Caco-2 (cell line): ENCODE results near the gene IGF2BP3. TPM values are rescaled to one million over a fixed set of nuclear protein-coding genes. Genes with fewer than 3 reads are reported as not detected.

ENCODE experiments used
- BruUV-seq: library from RNA; stranded (reverse); fragments of 400-500 nt; replicated peaks from 2 replicates; lab custom pipeline; 2021; lab: Mats Ljungman, UMichigan
- CTCF ChIA-PET: fragments of 300-600 bp; sonication (Branson Sonifier 250); formaldehyde crosslinking; loops from one replicate; lab custom pipeline; 2022; ENCODE audit warnings: antibody characterized with exemption; lab: Charles Lee
- POLR2A ChIA-PET: fragments of 300-600 bp; sonication (Branson Sonifier 250); formaldehyde crosslinking; loops from one replicate; lab custom pipeline; 2022; ENCODE audit warnings: antibody characterized with exemption; lab: Charles Lee
- DNase-seq, 2 experiments: peaks; one replicate each; pipeline versions ENCODE4 v3.0.0 to v3.0.0-alpha.2; 2020 to 2022
- H3K27me3 ChIP-seq: replicated peaks from 2 replicates; pipeline ENCODE4 v1.6.0; 2011; ENCODE audit warnings: low read length; ENCODE audit not compliant: control insufficient read depth, insufficient read depth
- H3K36me3 ChIP-seq: 2 replicates; pipeline ENCODE4 v1.5.1; 2011; ENCODE audit warnings: low read length; ENCODE audit not compliant: control insufficient read depth, insufficient read depth
- H3K4me1 ChIP-seq: fragments of 250-450 bp; sonication (Bioruptor Pico); 2 replicates; pipeline ENCODE4 v1.5.1; 2020; ENCODE audit warnings: mild to moderate bottlenecking
- H3K4me3 ChIP-seq: 2 replicates; pipeline ENCODE4 v1.5.1; 2011; ENCODE audit warnings: low read depth, mild to moderate bottlenecking, control low read depth, low read length
- H3K9me3 ChIP-seq: fragments of 250-450 bp; sonication (Bioruptor Pico); 2 replicates; pipeline ENCODE4 v1.5.1; 2020; ENCODE audit warnings: mild to moderate bottlenecking, moderate library complexity
- H3K27ac Mint-ChIP-seq: one replicate; pipeline ENCODE4 v1.8.0; 2022; ENCODE audit warnings: mixed read lengths; ENCODE audit not compliant: unreplicated experiment
- H3K27me3 Mint-ChIP-seq: one replicate; pipeline ENCODE4 v1.8.0; 2022; ENCODE audit warnings: mixed read lengths; ENCODE audit not compliant: insufficient read depth, unreplicated experiment
- H3K36me3 Mint-ChIP-seq: one replicate; pipeline ENCODE4 v1.8.0; 2022; ENCODE audit warnings: mild to moderate bottlenecking, mixed read lengths; ENCODE audit not compliant: insufficient read depth, unreplicated experiment
- H3K4me1 Mint-ChIP-seq: one replicate; pipeline ENCODE4 v1.8.0; 2022; ENCODE audit warnings: low read depth, mixed read lengths; ENCODE audit not compliant: unreplicated experiment
- H3K4me3 Mint-ChIP-seq: one replicate; pipeline ENCODE4 v1.8.0; 2022; ENCODE audit warnings: mild to moderate bottlenecking, moderate library complexity, mixed read lengths; ENCODE audit not compliant: unreplicated experiment
- H3K9me3 Mint-ChIP-seq: one replicate; pipeline ENCODE4 v1.8.0; 2022; ENCODE audit warnings: mixed read lengths; ENCODE audit not compliant: unreplicated experiment
- CTCF ChIP-seq, 2 experiments: fragments of 200-600 bp in 1 of 2; IDR thresholded peaks; 1 replicate in 1 of 2; 2 replicates in 1 of 2; pipeline versions ENCODE4 v1.5.1 to v1.8.0; 2011 to 2022; ENCODE audit warnings: antibody characterized with exemption in 1 of 2, control low read depth in 1 of 2, inconsistent platforms in 1 of 2, low read depth in 1 of 2, low read length in 1 of 2, mild to moderate bottlenecking in 1 of 2, moderate library complexity in 1 of 2; ENCODE audit not compliant: insufficient read depth in 1 of 2, severe bottlenecking in 1 of 2, unreplicated experiment in 1 of 2
- intact Hi-C: fragments of 100-400 bp; cut with micrococcal nuclease; formaldehyde crosslinking; loops from one replicate; pipeline ENCODE4 v1.10.0; 2022; ENCODE audit not compliant: unreplicated experiment
- total RNA-seq: library from RNA; stranded (reverse); gene quantifications from 2 replicates; pipeline ENCODE4 v1.2.3, GENCODE V29; 2022

The IGF2BP3 gene
- total RNA-seq, 1 experiment from 2014 or later: 127 TPM

- Mint-ChIP-seq H3K9me3 (no peaks in the 10 kb centered on the region), H3K36me3 (peaks cover 71% of the 10 kb centered on the region), H3K27me3 (no peaks in the 10 kb centered on the region), H3K27ac (peak overlapping the region; percentile 32), H3K4me1 (peaks cover 51% of the 10 kb centered on the region), H3K4me3 (peak overlapping the region; percentile 31)
- peaks cover 65% of the 10 kb centered on the region for H3K4me1 ChIP-seq
- CTCF ChIA-PET: interaction anchor here (1.4 kb wide), 1 partner anchor 107 kb away, joined by 4 read pairs; no protein-coding TSS in a partner anchor
- no peaks in the 10 kb centered on the region for H3K9me3 ChIP-seq
- no peak overlapping the region for H3K4me3 ChIP-seq
- H3K36me3 ChIP-seq: no peaks in the 10 kb centered on the region; the same call in 1 of the 2 replicates
- no peaks in the 10 kb centered on the region for H3K27me3 ChIP-seq
- intact Hi-C loops: no loop called here
- POLR2A ChIA-PET: no interaction called here
- TF ChIP-seq CTCF (IDR thresholded peaks at IDR 0.05; ENCODE audit: insufficient read depth in 1 of 2, low read depth in 1 of 2, low read length in 1 of 2, severe bottlenecking in 1 of 2, unreplicated experiment in 1 of 2): no peak
- no peak for DNase-seq
- no TSS peak for BruUV-seq
These were observed 89.7 kb downstream of the IGF2BP3 start for GRCh38 chr7:23380556-23380955.

- TF ChIP-seq CTCF (IDR thresholded peaks at IDR 0.05; ENCODE audit: insufficient read depth in 1 of 2, low read depth in 1 of 2, low read length in 1 of 2, severe bottlenecking in 1 of 2, unreplicated experiment in 1 of 2): no peak
- Mint-ChIP-seq H3K4me3 (peak overlapping the region; percentile 48), H3K27me3 (no peaks in the 10 kb centered on the region), H3K27ac (peak overlapping the region; percentile 51), H3K9me3 (no peaks in the 10 kb centered on the region), H3K36me3 (peaks cover 62% of the 10 kb centered on the region), H3K4me1 (peaks cover 56% of the 10 kb centered on the region)
- H3K9me3 ChIP-seq: no peaks in the 10 kb centered on the region
- H3K36me3 ChIP-seq: no peaks in the 10 kb centered on the region; the same call in 1 of the 2 replicates
- DNase-seq: peak; percentile 65 to 77
- peaks cover 73% of the 10 kb centered on the region for H3K4me1 ChIP-seq
- no TSS peak for BruUV-seq
- ChIA-PET CTCF (interaction anchor here (1.7 kb wide), 1 partner anchor 21 kb away, joined by 5 read pairs; no protein-coding TSS in a partner anchor), POLR2A (interaction anchor here (1.0 kb wide), 1 partner anchor 80 kb away, joined by 3 read pairs; no protein-coding TSS in a partner anchor)
- no peaks in the 10 kb centered on the region for H3K27me3 ChIP-seq
- H3K4me3 ChIP-seq: no peak overlapping the region
- intact Hi-C loops: loop anchor here (1.0 to 5.0 kb wide), 3 partner anchors 22 to 153 kb away; partner anchors contain the start of genes IGF2BP3 and TRA2A
These were observed 91.3 kb downstream of the IGF2BP3 start for GRCh38 chr7:23378996-23379395.

- Mint-ChIP-seq H3K9me3 (no peaks in the 10 kb centered on the region), H3K27ac (peak overlapping the region; percentile 34), H3K36me3 (peaks cover 57% of the 10 kb centered on the region), H3K27me3 (no peaks in the 10 kb centered on the region), H3K4me1 (peaks cover 68% of the 10 kb centered on the region), H3K4me3 (peak overlapping the region; percentile 37)
- H3K9me3 ChIP-seq: no peaks in the 10 kb centered on the region
- ChIA-PET POLR2A (no interaction called here), CTCF (interaction anchor here (1.5 kb wide), 1 partner anchor 19 kb away, joined by 6 read pairs; no protein-coding TSS in a partner anchor)
- no peaks in the 10 kb centered on the region for H3K27me3 ChIP-seq
- no peak for DNase-seq
- H3K4me3 ChIP-seq: no peak overlapping the region
- TF ChIP-seq CTCF (IDR thresholded peaks at IDR 0.05; ENCODE audit: insufficient read depth in 1 of 2, low read depth in 1 of 2, low read length in 1 of 2, severe bottlenecking in 1 of 2, unreplicated experiment in 1 of 2): no peak
- intact Hi-C loops: loop anchor here (5.0 kb wide), 1 partner anchor 155 kb away; the partner anchor contains the start of gene TRA2A
- peaks cover 74% of the 10 kb centered on the region for H3K4me1 ChIP-seq
- BruUV-seq: no TSS peak
- H3K36me3 ChIP-seq: no peaks in the 10 kb centered on the region; the same call in 1 of the 2 replicates
These were observed 93.2 kb downstream of the IGF2BP3 start for GRCh38 chr7:23377134-23377533.
